A172 (cell line): ENCODE results near the gene BANK1. TPM values are rescaled to one million over a fixed set of nuclear protein-coding genes. Genes with fewer than 3 reads are reported as not detected.

Experiments
- DNase-seq: peaks from one replicate; pipeline ENCODE4 v3.0.0-alpha.2; 2015; ENCODE audit warnings: low spot score
- total RNA-seq: library from RNA; depleted of rRNA; stranded (reverse); fragments of >200 nt; shearing (Covaris generic); gene quantifications from 2 replicates; pipeline ENCODE4 v1.2.3, GENCODE V29; 2014

The BANK1 gene
- total RNA-seq, 1 experiment from 2014 or later = 0.10 TPM

DNA sequence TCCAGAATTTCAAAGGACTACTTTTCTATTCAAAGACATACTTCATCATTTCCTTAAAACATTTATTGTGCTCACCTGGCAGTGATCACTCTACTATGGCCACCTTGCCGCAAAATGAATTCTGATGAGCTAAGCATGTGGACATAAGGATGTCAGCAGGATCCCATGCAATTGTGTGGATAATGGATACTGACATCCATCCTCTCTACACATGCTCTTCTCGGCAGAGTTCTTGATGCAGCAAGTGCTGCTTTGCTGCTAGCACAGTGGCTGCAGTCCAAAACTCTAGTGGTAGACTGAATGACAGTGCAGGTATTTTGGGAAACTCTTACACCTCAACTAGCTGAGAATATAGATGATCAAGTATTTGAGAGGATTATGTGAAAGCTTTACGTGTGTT is 168.0 kb downstream of the BANK1 start:
- DNase-seq = no peak

GRCh38 chr4:101960431-101960830 is 169.9 kb downstream of the BANK1 start:
- DNase-seq = no peak

DNA sequence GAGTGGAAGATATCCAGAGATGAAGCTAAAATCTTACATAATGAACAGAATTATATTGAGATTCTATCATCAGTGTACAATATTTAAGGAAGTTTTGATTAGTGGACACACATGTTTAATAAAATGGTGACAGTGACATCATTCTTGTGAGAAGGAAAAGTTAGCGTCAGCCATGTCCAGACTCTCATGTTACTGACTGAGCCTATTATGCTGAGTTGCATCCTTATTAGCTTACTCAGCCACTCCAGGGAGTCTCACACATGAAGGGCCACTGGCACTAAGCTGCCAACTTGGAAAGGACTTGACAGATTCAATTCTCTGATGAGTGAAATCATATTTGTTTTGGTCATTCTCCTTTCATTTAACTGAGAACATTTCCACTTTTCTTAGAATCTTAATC is 170.6 kb downstream of the BANK1 start:
- DNase-seq = peak; percentile 63

DNA sequence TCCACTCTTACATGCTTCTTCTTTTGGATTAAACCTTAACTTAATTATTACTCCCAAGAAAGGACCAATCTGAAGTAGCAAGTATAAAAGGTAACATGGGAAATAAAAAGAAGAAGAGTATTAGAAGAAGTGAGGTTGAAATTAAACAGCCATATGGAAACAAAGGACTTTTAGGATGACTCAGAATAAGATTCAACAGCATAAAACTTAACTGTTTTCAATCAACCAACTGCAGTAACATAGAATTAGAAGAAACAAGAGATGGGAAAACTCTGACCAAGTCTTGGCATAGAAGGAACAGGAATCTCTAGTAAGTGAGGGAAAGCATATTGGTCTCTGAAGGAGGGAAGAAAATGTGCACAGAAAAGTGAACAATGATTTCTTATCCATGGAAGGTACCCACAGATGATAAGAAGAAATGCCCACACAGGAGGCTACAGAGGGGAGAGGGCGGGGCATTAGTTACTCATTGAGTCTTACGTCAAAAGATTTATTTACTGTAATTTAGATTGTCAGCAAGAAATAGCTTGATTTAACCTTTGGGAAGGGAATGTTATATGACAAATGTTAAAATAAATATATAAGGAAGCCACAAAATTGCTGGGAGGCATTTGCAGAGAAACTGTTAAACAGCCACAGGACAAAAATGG is 177.3 kb downstream of the BANK1 start:
- DNase-seq = peak; percentile 42

DNA sequence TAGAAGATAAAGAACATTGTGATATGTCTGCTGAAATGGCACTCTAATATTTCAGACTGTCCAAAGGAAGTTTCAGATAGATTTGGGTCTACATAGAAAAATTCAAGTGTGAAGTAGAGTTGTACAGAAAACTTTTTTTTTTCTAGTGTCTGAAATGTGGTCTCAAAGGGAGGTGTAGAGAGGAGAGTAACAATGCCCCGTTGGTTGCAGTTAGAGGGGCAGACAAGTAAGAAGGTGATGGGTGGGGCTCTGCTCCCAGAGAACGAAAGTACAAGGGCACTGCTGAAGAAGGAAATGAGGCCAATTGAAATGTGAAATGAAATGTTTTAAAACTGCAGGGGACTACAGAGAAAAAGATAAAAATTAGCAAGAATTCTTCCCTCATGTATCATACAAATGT is 177.8 kb downstream of the BANK1 start:
- DNase-seq = no peak

DNA sequence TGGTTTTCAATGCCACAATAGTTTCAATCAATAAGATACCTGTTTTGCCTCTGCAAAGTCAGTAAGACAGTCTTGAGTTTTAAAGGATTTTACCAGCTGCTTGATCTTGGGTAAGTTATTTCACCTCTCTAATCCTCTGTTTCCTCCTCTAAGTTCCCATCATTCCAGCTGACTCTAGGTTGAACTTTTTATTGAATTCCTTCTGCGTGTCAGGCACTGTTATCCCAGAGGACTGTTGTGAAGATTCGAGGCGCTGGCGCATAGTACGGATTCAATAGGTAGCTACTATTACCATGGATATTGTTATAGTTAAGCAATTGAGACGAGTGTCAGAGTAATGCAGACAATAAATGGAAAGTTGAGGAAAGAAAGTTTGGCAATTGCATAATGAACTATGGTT is 179.4 kb downstream of the BANK1 start:
- no peak for DNase-seq

DNA sequence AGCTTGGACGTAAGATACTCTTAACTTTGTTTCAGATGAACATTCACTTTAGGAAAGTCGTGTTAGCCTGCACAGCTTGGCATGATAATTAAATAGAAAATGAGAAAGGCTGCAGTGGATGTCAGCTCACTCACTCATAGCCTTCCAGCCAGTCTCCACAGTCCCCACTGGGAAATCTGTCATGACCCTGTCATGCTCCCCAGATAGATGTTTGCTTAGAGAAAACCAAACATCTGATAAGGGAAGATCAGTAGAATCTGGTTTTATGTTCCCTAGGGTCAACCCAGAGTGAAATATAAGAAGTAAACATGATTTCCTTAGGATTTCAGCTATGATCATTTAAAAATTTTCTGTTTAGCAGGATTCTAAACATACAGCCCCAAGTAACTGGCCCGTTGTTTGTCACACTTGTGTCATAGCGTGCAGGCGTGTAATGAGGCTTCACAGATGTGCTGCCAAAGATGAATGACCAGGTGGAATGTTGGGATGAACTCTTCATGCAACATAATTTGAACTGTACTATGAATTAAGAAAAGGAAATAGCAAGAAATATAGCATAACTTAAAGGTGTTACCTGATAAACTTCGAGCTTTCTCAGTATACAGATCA is 180.1 kb downstream of the BANK1 start:
- DNase-seq = no peak

DNA sequence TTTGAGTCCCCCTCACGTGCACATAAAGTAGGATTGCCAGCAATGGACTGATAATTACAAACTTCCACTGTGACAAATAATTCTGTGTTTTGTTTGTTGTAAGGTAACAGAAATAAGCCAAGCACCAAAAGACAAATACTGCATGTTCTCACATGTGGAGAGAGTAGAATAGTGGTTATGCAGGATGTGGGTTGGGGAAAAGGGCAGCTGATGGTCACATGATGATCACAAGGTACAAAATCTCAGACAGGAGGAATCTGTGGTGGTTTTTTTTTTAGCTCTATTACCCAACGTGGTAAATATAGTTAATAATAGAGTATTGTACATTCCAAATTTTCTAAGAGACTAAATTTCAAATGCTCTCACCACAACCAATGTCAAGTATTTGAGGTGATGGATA is 182.3 kb downstream of the BANK1 start:
- DNase-seq = no peak

- DNase-seq = no peak
These were observed 182.8 kb downstream of the BANK1 start for GRCh38 chr4:101973361-101973760.

GRCh38 chr4:101977076-101977475 is 186.5 kb downstream of the BANK1 start:
- DNase-seq = peak; percentile 92

DNA sequence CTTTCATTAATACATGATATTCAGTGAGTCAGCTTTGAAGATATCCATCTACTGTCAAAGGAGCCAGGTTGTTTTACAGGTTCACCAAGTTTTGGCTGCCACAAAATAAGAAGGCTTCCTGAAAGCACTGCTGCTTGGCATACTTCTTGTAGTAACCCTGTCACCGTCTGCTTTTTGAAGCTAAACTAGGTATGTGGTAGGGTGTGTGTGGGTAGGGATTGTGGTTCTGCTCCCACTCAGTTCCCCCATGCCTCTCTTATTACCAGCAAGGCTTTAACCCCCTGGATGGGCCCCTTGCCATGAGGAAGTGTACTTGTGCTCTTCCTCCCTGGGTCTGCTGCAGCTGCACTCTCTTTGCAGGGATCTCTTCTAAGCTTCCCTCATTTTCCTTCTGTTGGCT is 191.2 kb downstream of the BANK1 start:
- DNase-seq = no peak

DNA sequence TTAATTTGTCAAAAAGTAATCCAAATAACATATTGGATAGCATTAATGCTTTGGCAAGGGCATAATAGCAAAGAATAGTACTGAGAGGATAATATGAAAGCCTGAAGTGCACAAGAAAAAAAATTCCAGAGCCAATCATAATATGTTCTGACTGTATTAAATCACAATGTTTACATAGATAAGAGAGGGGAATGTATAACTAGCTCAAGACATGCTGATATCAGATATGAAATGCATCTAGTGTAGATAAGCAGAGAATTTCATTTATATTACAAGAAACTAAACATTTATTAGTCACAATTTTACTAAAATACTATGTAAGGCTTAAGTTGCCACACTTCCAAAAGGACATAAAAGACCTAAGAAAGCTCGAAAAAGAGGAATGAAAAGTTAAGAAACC is 193.3 kb downstream of the BANK1 start:
- DNase-seq = no peak

DNA sequence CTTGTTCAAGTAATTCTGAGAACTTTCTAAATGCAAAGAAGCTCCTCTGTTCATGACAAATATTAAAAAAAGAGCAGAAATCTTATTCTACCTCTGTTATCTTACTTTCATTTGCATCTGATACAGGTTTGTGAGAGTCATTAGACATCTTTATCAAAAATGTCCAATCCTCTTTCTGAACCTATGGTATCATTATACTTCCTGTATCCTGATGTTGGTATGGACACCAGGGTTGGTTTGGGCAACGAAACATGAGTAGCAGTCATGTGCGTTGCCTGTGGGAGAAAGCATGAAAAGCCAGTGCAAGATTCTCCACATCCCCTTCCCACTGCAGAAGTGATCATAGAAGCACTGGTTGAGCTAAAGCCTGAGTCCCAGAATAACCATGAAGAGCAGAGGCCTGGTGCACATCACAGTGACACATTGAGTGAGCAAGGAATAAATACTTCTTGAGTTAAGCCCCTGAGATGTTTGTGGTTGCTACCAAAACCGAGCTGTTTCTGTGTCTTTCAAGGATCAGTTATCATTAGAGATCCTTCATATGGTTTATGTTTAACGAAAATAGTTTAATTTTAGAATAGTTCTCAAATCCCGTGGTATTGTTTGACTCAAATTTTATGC is 197.2 kb downstream of the BANK1 start:
- no peak for DNase-seq

DNA sequence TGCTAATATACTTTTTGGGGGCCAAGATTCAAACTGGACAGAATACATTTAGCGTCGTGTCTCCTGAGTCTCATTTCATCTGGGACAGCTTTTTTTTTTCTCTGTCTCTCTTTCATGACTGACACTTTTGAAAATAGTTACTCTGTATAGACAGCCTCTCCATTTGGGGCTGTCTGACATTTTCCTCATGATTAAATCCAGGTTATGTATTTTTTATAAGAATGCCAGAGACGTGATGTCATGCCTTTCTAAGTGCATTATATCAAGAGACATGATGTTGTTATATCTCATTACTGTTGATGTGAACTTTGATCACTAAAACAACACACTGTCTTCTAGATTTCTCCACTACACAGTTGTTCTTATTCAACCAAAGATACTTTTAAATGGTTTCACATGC is 199.0 kb downstream of the BANK1 start:
- no peak for DNase-seq

DNA sequence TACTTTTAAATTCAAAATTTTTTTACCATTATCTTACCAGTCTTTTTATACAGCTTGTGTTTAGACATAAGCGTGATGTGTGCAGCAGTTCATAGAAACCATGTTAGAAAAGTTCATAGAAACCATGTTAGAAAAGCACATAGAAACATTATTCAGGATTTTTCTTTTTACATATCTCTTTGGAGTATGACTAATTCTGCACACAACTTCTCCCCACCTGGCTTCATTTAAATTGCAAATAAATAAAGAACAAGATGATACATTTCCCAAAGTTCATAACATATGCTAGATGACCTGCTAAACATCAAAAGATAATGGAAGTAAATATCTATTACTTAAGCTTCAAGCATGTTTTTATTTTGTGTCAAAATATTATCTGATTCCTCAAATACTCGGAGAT is 201.9 kb downstream of the BANK1 start:
- no peak for DNase-seq

DNA sequence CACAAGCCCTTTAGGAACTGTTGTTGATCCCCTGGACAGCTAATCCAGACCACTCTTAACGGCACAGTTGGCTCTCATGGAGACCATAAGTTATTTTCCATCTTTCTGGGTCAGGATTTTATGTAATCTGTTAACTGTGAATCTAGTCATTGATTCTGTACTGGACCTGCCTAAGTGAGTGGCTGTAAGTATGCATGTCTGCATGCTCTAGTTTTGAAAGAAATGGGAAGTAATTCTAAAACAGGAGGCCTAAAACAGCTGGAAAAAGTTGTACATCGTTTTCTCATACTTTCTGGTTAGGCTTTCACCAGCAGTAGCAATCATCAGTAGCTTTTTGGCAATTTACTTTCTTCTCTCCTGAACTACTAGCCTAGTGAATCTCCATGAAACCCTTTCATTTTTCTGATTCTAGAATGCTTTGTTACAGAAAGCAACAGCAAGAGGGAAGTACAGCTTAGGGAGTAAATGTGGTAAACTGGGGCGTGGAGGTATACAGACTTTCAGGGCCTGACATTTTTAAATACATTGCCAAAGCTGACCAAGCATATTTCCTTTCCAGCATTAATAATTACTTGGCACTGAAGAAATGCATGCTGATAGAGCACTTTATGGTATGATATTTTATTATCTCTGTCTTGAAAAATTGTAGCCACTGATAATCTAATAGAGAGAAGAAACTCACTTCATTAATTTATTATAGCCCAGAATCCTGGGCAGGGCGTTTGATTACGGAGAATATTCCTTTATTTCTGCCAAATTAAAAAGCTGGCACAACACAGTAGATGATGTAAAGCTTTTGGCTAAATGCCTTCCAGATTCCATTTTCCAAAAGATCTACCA is 202.7 kb downstream of the BANK1 start:
- DNase-seq = no peak

DNA sequence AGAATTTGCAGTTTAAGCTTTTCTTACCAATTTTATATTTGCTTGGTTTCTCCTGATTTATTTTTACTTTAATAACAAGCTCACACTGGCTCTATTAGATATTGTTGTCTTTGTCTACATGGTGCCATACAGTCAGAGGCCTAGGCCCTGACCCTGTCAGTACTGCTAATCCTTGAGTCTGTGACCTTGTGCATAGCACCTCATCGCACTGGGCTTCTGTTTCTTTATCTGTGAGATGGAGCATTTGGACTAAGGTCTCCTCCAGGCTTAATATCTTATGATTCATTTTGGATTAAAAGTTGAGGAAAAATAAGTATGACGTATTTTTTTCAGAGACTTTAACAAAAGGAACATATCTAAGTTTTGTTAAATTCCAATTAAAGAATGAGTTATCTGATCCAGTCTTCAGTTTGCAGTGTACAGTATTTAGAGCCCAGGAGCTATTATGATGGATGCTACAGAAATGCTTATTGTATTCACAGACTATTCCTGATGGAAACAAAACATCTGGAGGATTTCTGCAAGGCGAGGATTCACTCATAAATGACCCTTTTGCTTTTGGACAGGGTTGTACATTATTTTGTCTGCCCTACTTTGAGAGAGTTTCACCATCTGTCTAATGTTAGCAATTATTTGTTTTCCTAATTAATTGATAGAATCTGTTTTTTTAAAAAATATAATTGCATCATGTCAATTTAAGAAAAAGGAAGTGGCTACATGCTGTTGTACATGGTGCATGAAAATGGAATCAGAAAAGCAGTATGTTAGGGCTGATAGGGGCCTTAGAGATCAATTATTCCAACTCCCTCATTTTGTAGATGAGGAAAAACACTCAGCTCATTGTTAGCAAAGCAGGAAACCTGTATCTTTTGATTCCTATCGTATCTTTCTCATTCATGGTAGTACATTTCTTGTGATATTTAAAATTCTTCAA is 203.6 kb downstream of the BANK1 start:
- DNase-seq = no peak

DNA sequence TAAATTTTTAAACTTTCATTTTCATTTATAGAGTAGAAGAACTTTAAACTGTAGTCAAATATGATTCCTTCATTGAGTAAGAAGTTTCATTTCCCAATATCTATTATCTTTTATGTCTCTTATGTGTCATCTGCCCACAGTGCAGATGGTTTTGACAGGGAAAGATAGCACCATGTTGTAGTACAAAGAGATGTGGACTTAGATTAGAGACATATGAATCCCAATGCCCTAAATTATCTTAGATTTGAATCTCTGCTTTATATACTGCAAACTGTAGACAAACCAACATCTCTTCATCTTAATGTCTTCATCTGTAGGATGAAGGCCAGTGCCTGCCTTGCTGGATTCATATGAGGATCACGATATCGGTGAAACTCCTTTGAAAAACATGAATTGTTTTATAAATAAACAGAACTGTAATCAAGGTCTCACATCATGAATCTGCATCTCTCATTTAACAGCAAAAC is 217.5 kb downstream of the BANK1 start:
- no peak for DNase-seq

- no peak for DNase-seq
These were observed 218.2 kb downstream of the BANK1 start for GRCh38 chr4:102008711-102009110.

DNA sequence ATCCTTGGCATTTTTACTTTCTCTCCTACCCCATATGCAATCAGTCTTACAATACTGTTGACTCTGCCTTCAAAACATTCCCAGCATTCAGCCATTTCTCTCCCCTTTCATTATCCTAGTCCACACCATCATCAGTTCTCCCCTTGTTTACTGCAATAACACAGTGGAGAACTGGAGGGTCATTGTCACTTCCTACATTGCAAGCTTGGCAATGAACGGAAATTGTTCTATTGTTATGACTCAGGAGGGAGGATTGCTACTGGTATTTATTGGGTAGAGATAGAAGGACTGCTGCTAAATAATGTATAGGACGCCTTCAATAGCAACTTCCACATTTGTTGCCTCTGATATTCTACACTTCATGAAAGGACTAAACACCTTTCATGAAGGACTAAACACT is 231.8 kb downstream of the BANK1 start:
- peak; percentile 1 for DNase-seq

GRCh38 chr4:102027961-102028360 is 237.4 kb downstream of the BANK1 start:
- no peak for DNase-seq
